Right lobe of liver (tissue), 6 donors: ENCODE measurements around the gene ZBTB49. TPM values are rescaled to one million over a fixed set of nuclear protein-coding genes. Genes with fewer than 3 reads are reported as not detected.
A peak's percentile ranks its signal among the peaks of the same experiment; 100 is the strongest.

Source experiments
- ATAC-seq, 4 donors: fragments of 200-7000 bp; cut with Tn5 transposase; one replicate each; pipeline ENCODE4 v1.9.1; 2020; ENCODE audit warnings: mild to moderate bottlenecking in 4 of 4, moderate library complexity in 4 of 4
- DNase-seq, 3 donors: peaks; one replicate each; pipeline ENCODE4 v3.0.0-alpha.2; 2020
- H3K27ac ChIP-seq, 3 donors: fragments of 200-600 bp; one replicate each; pipeline ENCODE4 v1.8.0; 2022
- H3K27me3 ChIP-seq, 2 donors: fragments of 200-600 bp; one replicate each; pipeline ENCODE4 v1.8.0; 2022
- H3K36me3 ChIP-seq, 4 donors: fragments of 200-600 bp; sonication (generic) in 1 of 4; one replicate each; pipeline versions ENCODE4 v1.5.1 to v1.8.0; 2017 to 2022; ENCODE audit warnings: control low read depth in 1 of 4
- H3K4me1 ChIP-seq, 4 donors: fragments of 200-600 bp; sonication (generic) in 1 of 4; one replicate each; pipeline versions ENCODE4 v1.5.1 to v1.8.0; 2017 to 2022; ENCODE audit warnings: control low read depth in 1 of 4
- H3K4me3 ChIP-seq, 3 donors: fragments of 200-600 bp; one replicate each; pipeline ENCODE4 v1.8.0; 2022
- H3K9me3 ChIP-seq, 4 donors: fragments of 200-600 bp; sonication (generic) in 1 of 4; one replicate each; pipeline versions ENCODE4 v1.5.1 to v1.8.0; 2017 to 2022; ENCODE audit warnings: control low read depth in 1 of 4
- CTCF ChIP-seq, 4 donors: fragments of 200-600 bp in 3 of 4; fragments of 450-650 bp in 1 of 4; IDR thresholded peaks; one replicate each; pipeline versions ENCODE4 v1.5.1 to v1.8.0; 2016 to 2022; ENCODE audit warnings: antibody characterized with exemption in 4 of 4, mild to moderate bottlenecking in 2 of 4
- POLR2A ChIP-seq: fragments of 450-650 bp; IDR thresholded peaks from one replicate; pipeline ENCODE4 v1.6.1; 2017; ENCODE audit warnings: antibody characterized with exemption, mild to moderate bottlenecking
- WGBS: methylation state at CpG from one replicate; pipeline ENCODE4 v1.1.6; 2018; ENCODE audit warnings: low coverage, low lambda C conversion rate; ENCODE audit not compliant: insufficient coverage; ENCODE audit errors: missing lambda C conversion rate; 5-methylcytosine and 5-hydroxymethylcytosine counted together
- intact Hi-C, 2 donors: fragments of 100-400 bp; cut with DNase I; formaldehyde crosslinking; loops; one replicate each; pipeline versions ENCODE4 v1.11.2 to v1.14.1; 2022
- long read RNA-seq: library from polyadenylated mRNA; unstranded; transcript quantifications from one replicate; pipeline ENCODE4 v2.0.0, GENCODE V29; 2019
- total RNA-seq, 6 experiments: library from RNA; depleted of rRNA in 2 of 6; stranded (reverse); fragments of >200 nt in 2 of 6; fragmentation: NEBNext Ultra II Directional in 3 of 6; extraction: Animal tissue kit (Norgen Biotek cat#: 25700) in 3 of 6; gene quantifications; one replicate each; pipeline versions ENCODE4 v1.1.0 to v1.2.4, GENCODE V29; 2016 to 2023
- donor health status: DM: no; HTN: yes; CAD: no.
- donor health status: DM: no; HTN: no; CAD: no.
- donor health status: DM: no; HTN: no; CAD: no.
- donor health status: DM: no; HTN: yes; CAD: no.
- donor health status: DM: no; HTN: yes; CAD: no.

The ZBTB49 gene
- 1 to 10 TPM; 1.4 to 3.3 (median 2.5) TPM for total RNA-seq
- long read RNA-seq = 0 reads

GRCh38 chr4:4289941-4290850 lies at the start of gene ZBTB49, which contains the start of gene LYAR:
ZBTB49 (plus strand) TSS chr4:4290251; CDS start chr4:4299946, 9,695 bp downstream.
LYAR (minus strand) TSS chr4:4290154; CDS start chr4:4283742, 6,412 bp downstream.
- intact Hi-C loops = no loop called here
- no peaks in the 10 kb centered on the region for H3K27me3 ChIP-seq
- no peaks in the 10 kb centered on the region for H3K9me3 ChIP-seq
- H3K4me1 ChIP-seq = peaks cover 0 to 27% (median 4%) of the 10 kb centered on the region in 4 donors
- WGBS = 0% methylated on average over 13 of the region's 77 CpGs
- DNase-seq (peak; percentile 95 to 96 (median 96)), ATAC-seq (peak; percentile 98 to 99 (median 99))
- peak within 1 kb of the TSS; percentile 92 to 93 (median 92) for H3K4me3 ChIP-seq
- TF ChIP-seq CTCF (IDR thresholded peaks at IDR 0.05) (no peak), POLR2A (peak; percentile 68)
- peak within 1 kb of the TSS; percentile 47 to 62 (median 58) for H3K27ac ChIP-seq
- H3K36me3 ChIP-seq = no peaks in the 10 kb centered on the region

- TF ChIP-seq POLR2A (no peak), CTCF (IDR thresholded peaks at IDR 0.05) (no peak)
- ATAC-seq = no peak
- Histone ChIP-seq H3K9me3 (no peaks in the 10 kb centered on the region), H3K27me3 (no peaks in the 10 kb centered on the region), H3K4me3 (no peak overlapping the region), H3K36me3 (peaks cover 0 to 57% (median 12%) of the 10 kb centered on the region in 4 donors), H3K4me1 (peaks cover 0 to 14% (median 0%) of the 10 kb centered on the region in 4 donors), H3K27ac (no peak overlapping the region)
- peak in 1 of 3 donors; percentile 7 for DNase-seq
- 92% methylated on average over 1 of the region's 1 CpG for WGBS
- intact Hi-C loops = no loop called here
Measured at GRCh38 chr4:4245172-4245571, 44.9 kb upstream of the ZBTB49 start.

GRCh38 chr4:4247696-4248028 lies 42.4 kb upstream of the ZBTB49 start:
- intact Hi-C loops = no loop called here
- no peak for DNase-seq
- Histone ChIP-seq H3K4me3 (peak overlapping the region; percentile 83 to 91 (median 84)), H3K27ac (peak overlapping the region; percentile 85 to 95 (median 86)), H3K27me3 (no peaks in the 10 kb centered on the region), H3K4me1 (peaks cover 0 to 14% (median 0%) of the 10 kb centered on the region in 4 donors), H3K36me3 (peaks cover 0 to 34% (median 7%) of the 10 kb centered on the region in 4 donors), H3K9me3 (no peaks in the 10 kb centered on the region)
- TF ChIP-seq POLR2A (no peak), CTCF (IDR thresholded peaks at IDR 0.05) (no peak)
- ATAC-seq = no peak
- 0% methylated on average over 12 of the region's 12 CpGs for WGBS

GRCh38 chr4:4248029-4248884 lies 41.8 kb upstream of the ZBTB49 start, which contains the start of gene TMEM128:
TMEM128 (minus strand) TSS chr4:4248223; CDS start chr4:4248202, 21 bp downstream.
- TF ChIP-seq POLR2A (peak; percentile 84), CTCF (IDR thresholded peaks at IDR 0.05) (peak in 3 of 4 donors; percentile 13 to 16 (median 15))
- Histone ChIP-seq H3K9me3 (no peaks in the 10 kb centered on the region), H3K36me3 (peaks cover 0 to 29% (median 7%) of the 10 kb centered on the region in 4 donors), H3K4me3 (peak within 1 kb of the TSS; percentile 83 to 91 (median 84)), H3K27me3 (no peaks in the 10 kb centered on the region), H3K4me1 (peaks cover 0 to 14% (median 0%) of the 10 kb centered on the region in 4 donors), H3K27ac (peak within 1 kb of the TSS; percentile 85 to 95 (median 86))
- intact Hi-C loops = no loop called here
- ATAC-seq = peak; percentile 94 to 96 (median 94)
- under 1% methylated on average over 26 of the region's 62 CpGs for WGBS
- peak; percentile 92 to 95 (median 94) for DNase-seq
